Fibroblast of lung (primary cell): ENCODE measurements around the gene CYP26B1.

ENCODE experiments used
- CTCF ChIP-seq, 2 donors: IDR thresholded peaks in 1 of 2; conservative IDR thresholded peaks in 1 of 2; 1 replicate in 1 of 2; 2 replicates in 1 of 2; pipeline ENCODE4 v1.5.1; 2011 to 2012; ENCODE audit warnings: low read length in 2 of 2, control low read depth in 1 of 2, inconsistent platforms in 1 of 2, low read depth in 1 of 2, mild to moderate bottlenecking in 1 of 2
- EZH2 ChIP-seq: IDR thresholded peaks from 2 replicates; pipeline ENCODE4 v1.5.1; 2012; ENCODE audit warnings: low read length, control low read depth, mild to moderate bottlenecking; ENCODE audit errors: missing control alignments

- TF ChIP-seq CTCF (conservative IDR thresholded peaks at IDR 0.05 in 1 of 2, IDR thresholded peaks at IDR 0.05 in 1 of 2; ENCODE audit: low read depth in 1 of 2, low read length in 2 of 2) (peak; percentile 93 to 94), EZH2 (no peak)
Observed at GRCh38 chr2:72137498-72138010, 10.1 kb downstream of the CYP26B1 start.
